HG03571 (cell line): ENCODE measurements around the gene FOXA2.

Experiments
- ATAC-seq: cut with Tn5 transposase; IDR thresholded peaks from one replicate; pipeline ENCODE4 v1.9.1; 2021; ENCODE audit not compliant: unreplicated experiment

The FOXA2 gene

DNA sequence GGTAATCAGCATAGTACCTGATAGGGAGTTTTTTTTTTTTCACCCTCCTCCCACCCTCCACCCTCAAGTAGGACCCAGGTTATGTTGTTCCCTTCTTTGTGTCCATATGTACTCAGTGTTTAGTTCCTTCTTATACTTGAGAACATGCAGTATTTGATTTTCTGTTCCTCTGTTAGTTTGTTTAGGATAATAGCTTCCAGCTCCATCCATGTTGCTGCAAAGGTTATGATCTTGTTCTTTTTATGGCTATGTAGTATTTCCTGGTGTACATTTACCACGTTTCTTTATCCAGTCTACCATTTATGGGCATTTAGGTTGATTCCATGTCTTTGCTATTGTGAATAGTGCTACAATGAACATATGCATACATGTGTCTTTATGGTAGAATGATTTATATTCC lies 41.9 kb downstream of the FOXA2 start:
- ATAC-seq, result no peak

DNA sequence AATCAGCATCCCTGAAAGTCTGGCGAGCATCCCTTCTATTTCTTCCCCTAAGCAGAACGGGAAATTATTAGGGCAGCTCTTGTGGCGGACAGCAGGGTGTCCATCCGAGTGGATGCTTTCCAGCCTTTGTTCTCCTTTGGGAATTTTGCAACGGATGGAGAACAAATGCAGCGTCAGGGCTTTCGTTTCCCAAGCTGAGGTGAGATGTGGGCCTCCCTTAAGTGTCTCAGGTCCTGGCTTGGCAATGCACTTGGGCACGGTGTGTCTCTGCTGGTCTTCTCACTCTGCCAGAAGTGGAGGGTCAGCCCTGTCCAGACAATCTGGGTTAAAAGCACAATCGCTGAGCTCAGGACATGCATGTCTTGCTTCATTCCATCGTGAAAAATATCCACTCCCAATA lies 43.5 kb downstream of the FOXA2 start:
- no peak for ATAC-seq

DNA sequence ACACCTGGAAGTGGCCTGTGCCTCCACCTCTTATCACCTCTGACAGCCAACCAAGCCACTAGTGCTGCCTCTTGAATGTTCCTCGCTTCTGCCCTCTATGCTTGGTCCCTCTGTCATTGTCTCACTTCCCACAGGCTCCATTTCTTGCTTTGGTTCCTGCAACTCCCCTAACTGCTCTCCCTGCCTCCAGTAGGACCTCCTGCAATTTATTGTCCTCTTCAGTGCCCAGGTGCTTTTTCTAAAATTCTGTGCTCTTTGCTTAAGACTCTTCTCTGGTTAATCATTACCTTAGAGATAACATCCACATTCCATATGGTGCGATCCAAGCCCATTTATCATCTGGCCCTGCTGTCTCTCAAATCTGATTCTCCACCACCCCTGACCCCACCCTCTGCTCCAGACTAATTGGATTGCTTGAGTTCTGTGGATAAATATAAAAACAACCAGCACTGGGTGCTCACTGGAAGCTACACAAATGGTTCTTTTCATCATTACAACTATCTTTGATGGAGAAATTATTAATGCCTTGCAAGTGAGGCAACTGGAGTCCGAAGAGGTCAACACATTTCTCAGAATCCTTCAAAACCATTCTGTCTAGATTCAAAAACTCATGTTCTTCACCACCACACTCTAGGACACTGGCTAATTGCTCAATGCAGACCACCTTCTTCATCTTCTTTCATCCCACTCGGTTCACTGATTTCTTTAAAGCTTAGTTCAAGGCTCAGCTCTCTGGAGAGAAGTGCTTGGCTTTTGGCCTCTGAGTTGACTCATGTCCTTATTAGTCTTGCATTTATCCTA lies 47.2 kb downstream of the FOXA2 start:
- no peak for ATAC-seq

DNA sequence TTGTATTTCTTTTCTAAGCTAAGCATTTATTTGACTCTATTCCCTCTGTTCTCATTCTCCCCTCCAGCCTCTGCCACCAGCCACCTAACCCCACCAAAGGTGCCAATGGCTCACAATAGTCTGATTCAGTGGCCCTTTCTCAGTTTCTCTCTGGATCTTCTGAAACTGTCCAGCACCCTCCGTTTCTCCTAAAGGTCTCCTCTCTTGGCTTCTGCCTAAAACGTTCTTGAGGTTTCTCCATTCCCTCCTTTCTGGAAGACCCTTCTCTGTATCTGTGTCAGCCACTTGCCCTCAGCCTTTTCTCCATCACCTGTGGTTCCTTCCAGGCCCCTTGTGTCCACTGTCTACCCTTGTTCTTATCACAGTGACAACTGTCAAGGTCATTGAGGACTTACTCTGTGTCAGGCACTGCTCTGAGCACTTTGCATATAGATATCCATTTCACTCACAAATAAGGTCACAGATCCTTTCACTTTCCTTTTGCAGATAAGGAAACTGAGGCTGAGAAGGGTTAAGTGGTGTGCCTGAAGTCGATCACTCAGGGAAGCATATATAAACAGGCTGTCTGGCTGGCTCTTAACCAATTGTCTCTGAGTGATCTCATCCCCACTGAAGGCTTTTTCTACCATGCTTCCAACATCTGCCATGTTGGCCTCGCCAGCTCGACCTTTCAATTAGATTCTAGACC lies 48.1 kb downstream of the FOXA2 start:
- no peak for ATAC-seq

DNA sequence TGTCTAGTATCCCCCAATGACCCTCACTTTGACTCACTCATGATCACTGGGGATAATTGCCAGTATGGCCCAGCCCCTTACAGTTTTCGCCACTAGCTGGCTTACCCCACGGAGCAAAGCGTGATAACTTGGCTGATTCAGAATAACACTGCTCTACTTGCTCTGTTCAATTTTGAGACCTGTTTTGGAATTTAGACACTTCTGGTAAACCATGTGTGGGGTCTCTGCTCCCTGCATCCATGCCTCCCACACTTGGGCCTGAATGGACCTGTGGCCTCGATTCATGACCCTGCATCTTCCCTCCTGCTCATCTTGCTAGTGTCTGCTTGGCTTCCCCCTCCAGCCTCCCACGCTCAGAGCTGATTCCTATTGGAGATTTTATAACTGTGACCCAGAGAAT lies 48.9 kb downstream of the FOXA2 start:
- ATAC-seq, result no peak

DNA sequence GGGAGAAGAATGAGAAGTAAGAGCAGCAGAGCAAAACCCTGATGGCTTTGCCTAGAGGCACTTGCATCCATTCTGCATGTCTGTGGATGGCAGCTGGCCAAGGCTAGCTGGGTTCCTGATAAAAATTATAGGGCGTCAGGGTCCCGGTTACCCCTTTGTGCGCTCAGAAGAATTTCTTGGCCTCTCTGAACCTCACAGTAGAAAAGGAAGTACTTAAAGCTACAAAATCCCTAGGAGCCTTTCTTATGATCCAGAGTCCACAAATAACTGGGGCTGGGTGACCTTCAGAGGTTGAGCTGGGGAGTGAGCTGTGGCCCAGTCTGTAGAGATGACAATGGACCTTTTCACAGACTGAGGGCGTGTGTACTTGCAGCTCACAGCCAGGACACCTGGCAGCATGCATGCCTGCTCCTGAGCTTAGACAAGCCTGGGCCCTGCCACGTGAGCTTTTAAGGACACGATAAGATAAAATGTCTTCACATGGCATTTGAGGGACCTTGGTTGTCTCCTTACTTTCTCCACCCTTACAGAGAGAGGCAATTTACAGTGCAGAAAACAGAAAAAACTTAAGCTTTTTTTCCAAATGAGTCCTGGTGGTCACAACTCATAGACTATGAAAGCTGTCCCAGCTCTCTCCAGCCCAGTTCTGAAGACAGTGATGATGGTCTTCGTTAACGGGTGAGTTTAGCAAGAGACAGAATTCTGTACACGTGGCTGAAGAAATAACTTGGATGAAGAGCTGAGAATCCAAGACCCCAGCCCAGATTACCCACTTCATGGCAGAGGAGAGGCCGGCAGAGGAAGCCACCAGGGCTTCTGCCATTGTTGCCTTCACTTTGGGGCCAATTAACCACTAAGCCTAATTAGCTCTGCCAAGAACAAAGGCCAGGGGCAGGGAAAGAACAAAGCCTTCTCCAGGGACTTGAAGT lies 50.3 kb downstream of the FOXA2 start:
- no peak for ATAC-seq

DNA sequence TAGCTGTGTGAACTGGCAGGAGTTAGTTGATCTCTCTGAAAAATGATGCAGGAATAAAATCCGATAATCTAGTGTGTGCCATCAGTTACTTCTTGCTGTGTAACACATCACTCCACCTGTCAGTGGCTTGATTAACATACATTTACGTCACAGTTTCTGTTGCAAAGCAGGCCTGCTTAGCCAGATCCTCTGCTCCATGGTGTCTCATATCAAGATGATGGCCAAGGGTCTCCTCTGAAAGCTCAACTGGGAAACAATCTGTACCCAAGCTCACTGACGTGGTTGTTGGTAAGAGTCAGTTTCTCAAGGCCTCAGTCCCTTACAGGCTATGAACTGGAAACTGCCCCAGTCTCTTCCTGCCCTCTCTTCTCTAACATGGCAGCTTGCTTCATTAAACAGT lies 51.8 kb downstream of the FOXA2 start:
- ATAC-seq, result no peak

DNA sequence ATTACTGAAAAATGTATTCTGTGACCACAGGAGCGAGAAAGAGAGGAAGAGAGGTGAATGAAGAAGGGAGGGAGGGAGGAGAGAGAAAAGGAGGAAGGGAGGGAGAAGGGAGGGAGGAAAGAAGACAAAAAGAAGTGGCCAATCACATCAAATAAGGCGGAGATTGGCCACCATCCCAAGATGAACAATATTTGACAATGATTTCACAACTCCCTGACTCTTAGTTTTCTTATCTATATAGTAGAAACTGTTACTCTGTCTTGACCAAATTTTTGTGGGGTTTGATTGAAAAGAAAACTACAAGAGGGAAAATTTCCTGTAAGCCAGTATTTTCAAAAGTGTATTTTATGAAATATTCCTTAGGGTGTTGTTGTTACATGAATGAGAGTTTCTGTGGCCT lies 52.6 kb downstream of the FOXA2 start:
- no peak for ATAC-seq

DNA sequence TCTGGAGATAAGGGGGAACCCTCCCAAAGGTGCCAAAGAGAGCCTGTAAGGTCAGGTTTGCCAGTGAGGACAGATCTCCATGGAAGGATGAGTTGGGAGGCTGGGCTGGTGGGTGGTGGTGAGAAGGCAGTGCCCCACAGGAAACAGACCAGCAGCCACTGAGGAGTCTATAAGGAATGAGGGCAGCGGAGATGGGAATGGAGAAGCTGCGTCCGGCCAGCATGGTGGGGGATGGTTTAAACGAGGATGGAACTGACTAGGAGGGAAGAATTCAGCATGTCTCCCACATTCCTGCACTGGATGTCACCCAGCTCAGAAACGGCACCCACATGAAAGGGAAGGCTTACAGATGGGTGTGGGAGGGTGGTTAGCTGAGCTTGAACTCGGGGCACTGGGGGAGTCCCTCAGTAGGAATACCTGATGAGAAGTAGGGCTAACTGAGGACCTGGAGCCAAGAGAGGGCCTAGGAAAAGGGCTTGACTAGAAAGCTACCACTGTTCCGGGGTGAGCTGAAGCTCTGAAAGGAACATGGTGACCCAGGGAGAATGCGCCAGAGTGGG lies 53.2 kb downstream of the FOXA2 start:
- no peak for ATAC-seq
